ENCODE measurements around the gene OSTN. TPM values are rescaled to one million over a fixed set of nuclear protein-coding genes. Genes with fewer than 3 reads are reported as not detected.

Gene OSTN
- total RNA-seq, 4 donors from 2014 or later = not detected

- Histone ChIP-seq H3K4me1 (no peaks in the 10 kb centered on the region), H3K4me3 (no peak overlapping the region), H3K27ac (replicated peaks in 1 of 4) (no peak overlapping the region), H3K36me3 (no peaks in the 10 kb centered on the region), H3K27me3 (no peaks in the 10 kb centered on the region), H3K9me3 (no peaks in the 10 kb centered on the region)
- intact Hi-C loops (cut with DNase I) = no loop called here
- TF ChIP-seq EP300 (IDR thresholded peaks at IDR 0.05) = no peak
- no peak for DNase-seq (ENCODE audit: extremely low spot score)
Measured at GRCh38 chr3:191298846-191299245, 99.8 kb downstream of the OSTN start.

GRCh38 chr3:191300422-191300821, 101.4 kb downstream of the OSTN start:
- no peak for DNase-seq (ENCODE audit: extremely low spot score)
- no peak overlapping the region for H3K27ac ChIP-seq (replicated peaks in 1 of 4)
- intact Hi-C loops (cut with DNase I) = no loop called here
- H3K4me3 ChIP-seq = no peak overlapping the region
- no peaks in the 10 kb centered on the region for H3K36me3 ChIP-seq
- no peak for TF ChIP-seq POLR2AphosphoS5 (IDR thresholded peaks at IDR 0.05)
- no peak for TF ChIP-seq CTCF (IDR thresholded peaks at IDR 0.05)
- no peak for TF ChIP-seq EP300 (IDR thresholded peaks at IDR 0.05)
- no peak for TF ChIP-seq POLR2A (IDR thresholded peaks at IDR 0.05; ENCODE audit: low read depth)
- 83% methylated on average over 1 of the region's 1 CpG for WGBS
- H3K4me1 ChIP-seq = no peaks in the 10 kb centered on the region
- no peaks in the 10 kb centered on the region for H3K27me3 ChIP-seq
- no peaks in the 10 kb centered on the region for H3K9me3 ChIP-seq

- H3K4me1 ChIP-seq = no peaks in the 10 kb centered on the region
- 93% methylated on average over 1 of the region's 1 CpG for WGBS
- no peak for DNase-seq (ENCODE audit: extremely low spot score)
- H3K4me3 ChIP-seq = no peak overlapping the region
- intact Hi-C loops (cut with DNase I) = no loop called here
- no peaks in the 10 kb centered on the region for H3K27me3 ChIP-seq
- no peaks in the 10 kb centered on the region for H3K9me3 ChIP-seq
- TF ChIP-seq EP300 (IDR thresholded peaks at IDR 0.05) = no peak
- no peak for TF ChIP-seq POLR2A (IDR thresholded peaks at IDR 0.05; ENCODE audit: low read depth)
- TF ChIP-seq CTCF (IDR thresholded peaks at IDR 0.05) = no peak
- no peak for TF ChIP-seq POLR2AphosphoS5 (IDR thresholded peaks at IDR 0.05)
- no peaks in the 10 kb centered on the region for H3K36me3 ChIP-seq
- H3K27ac ChIP-seq (replicated peaks in 1 of 4) = no peak overlapping the region
Measured at GRCh38 chr3:191301017-191301416, 102.0 kb downstream of the OSTN start.

GRCh38 chr3:191301782-191302411, 102.9 kb downstream of the OSTN start:
- H3K36me3 ChIP-seq = no peaks in the 10 kb centered on the region
- H3K4me1 ChIP-seq = peaks cover 0 to 8% (median 2%) of the 10 kb centered on the region in 4 donors
- TF ChIP-seq POLR2A (IDR thresholded peaks at IDR 0.05; ENCODE audit: low read depth) (no peak), POLR2AphosphoS5 (IDR thresholded peaks at IDR 0.05) (no peak), EP300 (IDR thresholded peaks at IDR 0.05) (no peak), CTCF (IDR thresholded peaks at IDR 0.05) (no peak)
- H3K27me3 ChIP-seq = no peaks in the 10 kb centered on the region
- intact Hi-C loops (cut with DNase I) = no loop called here
- DNase-seq (ENCODE audit: extremely low spot score) = no peak
- WGBS = 98% methylated on average over 5 of the region's 5 CpGs
- H3K27ac ChIP-seq (replicated peaks in 1 of 4) = no peak overlapping the region
- H3K4me3 ChIP-seq = no peak overlapping the region
- no peaks in the 10 kb centered on the region for H3K9me3 ChIP-seq

- H3K27ac ChIP-seq (replicated peaks in 1 of 4) = no peak overlapping the region
- no peak overlapping the region for H3K4me3 ChIP-seq
- DNase-seq (ENCODE audit: extremely low spot score) = no peak
- H3K4me1 ChIP-seq = peaks cover 0 to 13% (median 4%) of the 10 kb centered on the region in 4 donors
- TF ChIP-seq POLR2AphosphoS5 (IDR thresholded peaks at IDR 0.05) (no peak), EP300 (IDR thresholded peaks at IDR 0.05) (no peak), CTCF (IDR thresholded peaks at IDR 0.05) (no peak), POLR2A (IDR thresholded peaks at IDR 0.05; ENCODE audit: low read depth) (no peak)
- H3K27me3 ChIP-seq = no peaks in the 10 kb centered on the region
- intact Hi-C loops (cut with DNase I) = no loop called here
- WGBS = 92% methylated on average over 2 of the region's 2 CpGs
- no peaks in the 10 kb centered on the region for H3K36me3 ChIP-seq
- H3K9me3 ChIP-seq = no peaks in the 10 kb centered on the region
Measured at GRCh38 chr3:191302451-191302850, 103.4 kb downstream of the OSTN start.
